Karpas-422 (cell line): ENCODE data around the gene TMEM88. TPM values are rescaled to one million over a fixed set of nuclear protein-coding genes. Genes with fewer than 3 reads are reported as not detected.

Experiments
- DNase-seq: peaks from one replicate; pipeline ENCODE4 v3.0.0-alpha.2; 2015
- H2AFZ ChIP-seq: fragments of 200-600 bp; sonication (generic); 2 replicates; pipeline ENCODE4 v1.6.1; 2014; ENCODE audit warnings: antibody characterized with exemption, low read length, mixed read lengths
- H3K27ac ChIP-seq: fragments of 200-600 bp; sonication (generic); 2 replicates; pipeline ENCODE4 v1.5.1; 2014; ENCODE audit warnings: mild to moderate bottlenecking, low read length, moderate library complexity
- H3K27me3 ChIP-seq: fragments of 200-600 bp; sonication (generic); 2 replicates; pipeline ENCODE4 v1.6.1; 2014; ENCODE audit warnings: low read length, mixed read lengths
- H3K36me3 ChIP-seq: fragments of 200-600 bp; sonication (generic); 2 replicates; pipeline ENCODE4 v1.6.1; 2014; ENCODE audit warnings: low read length, mixed read lengths; ENCODE audit not compliant: insufficient read depth
- H3K4me1 ChIP-seq: fragments of 200-600 bp; sonication (generic); 2 replicates; pipeline ENCODE4 v1.6.1; 2014; ENCODE audit warnings: mild to moderate bottlenecking, low read length, mixed read lengths
- H3K4me2 ChIP-seq: fragments of 200-600 bp; sonication (generic); 2 replicates; pipeline ENCODE4 v1.6.1; 2014; ENCODE audit warnings: low read length, low read depth, mild to moderate bottlenecking; ENCODE audit not compliant: poor library complexity, severe bottlenecking
- H3K4me3 ChIP-seq: fragments of 200-600 bp; sonication (generic); 2 replicates; pipeline ENCODE4 v1.5.1; 2014; ENCODE audit warnings: mild to moderate bottlenecking, antibody characterized with exemption, low read length, mixed read lengths
- H3K79me2 ChIP-seq: fragments of 200-600 bp; sonication (generic); 2 replicates; pipeline ENCODE4 v1.6.1; 2014; ENCODE audit warnings: mild to moderate bottlenecking, low read length, mixed read lengths
- H3K9ac ChIP-seq: fragments of 200-600 bp; sonication (generic); 2 replicates; pipeline ENCODE4 v1.6.0; 2014; ENCODE audit warnings: low read length
- H3K9me2 ChIP-seq: fragments of 200-600 bp; sonication (generic), shearing (Covaris generic); replicated peaks from 2 replicates; pipeline ENCODE4 v1.6.0; 2014; ENCODE audit warnings: mild to moderate bottlenecking, low read length, moderate library complexity; ENCODE audit not compliant: insufficient read depth
- H3K9me3 ChIP-seq: fragments of 300-700, 200-600 bp; sonication (generic); 2 replicates; pipeline ENCODE4 v1.6.1; 2014; ENCODE audit warnings: low read length, mixed read lengths
- H4K20me1 ChIP-seq: fragments of 200-600 bp; sonication (generic); 2 replicates; pipeline ENCODE4 v1.6.1; 2014; ENCODE audit warnings: mild to moderate bottlenecking, antibody characterized with exemption, low read length, low read depth; ENCODE audit not compliant: insufficient read depth
- total RNA-seq: library from RNA; depleted of rRNA; stranded (reverse); fragments of >200 nt; shearing (Covaris generic); gene quantifications from 2 replicates; pipeline ENCODE4 v1.2.3, GENCODE V29; 2014; ENCODE audit warnings: low replicate concordance

The TMEM88 gene
- total RNA-seq, 1 experiment from 2014 or later = 1.4 TPM

GRCh38 chr17:7880076-7880868 lies 25.4 kb downstream of the TMEM88 start:
- Histone ChIP-seq H3K27me3 (no peaks in the 10 kb centered on the region), H3K4me3 (peak overlapping the region; percentile 61), H4K20me1 (no peaks in the 10 kb centered on the region), H3K36me3 (peaks cover 11% of the 10 kb centered on the region; the same call in 1 of the 2 replicates), H3K9me2 (no peaks in the 10 kb centered on the region), H3K27ac (peak overlapping the region; percentile 99), H3K4me2 (peak overlapping the region; percentile 88), H3K79me2 (peaks cover 11% of the 10 kb centered on the region), H3K9me3 (no peaks in the 10 kb centered on the region), H3K9ac (peak overlapping the region; percentile 84), H3K4me1 (peaks cover 64% of the 10 kb centered on the region), H2AFZ (no peak overlapping the region)
- no peak for DNase-seq

- Histone ChIP-seq H3K9me2 (no peaks in the 10 kb centered on the region), H3K27me3 (no peaks in the 10 kb centered on the region), H3K4me3 (peak overlapping the region; percentile 61), H4K20me1 (peaks cover 4% of the 10 kb centered on the region; the same call in 1 of the 2 replicates), H3K9me3 (no peaks in the 10 kb centered on the region), H3K79me2 (peaks cover 23% of the 10 kb centered on the region), H3K27ac (peak overlapping the region; percentile 99), H2AFZ (no peak overlapping the region), H3K4me2 (peak overlapping the region; percentile 88), H3K4me1 (peaks cover 65% of the 10 kb centered on the region), H3K36me3 (peaks cover 6% of the 10 kb centered on the region; the same call in 1 of the 2 replicates), H3K9ac (peak overlapping the region; percentile 84)
- no peak for DNase-seq
Measured at GRCh38 chr17:7881276-7882054, 26.6 kb downstream of the TMEM88 start.

- Histone ChIP-seq H3K9me2 (no peaks in the 10 kb centered on the region), H3K4me2 (peak overlapping the region; percentile 88), H3K4me3 (peak overlapping the region; percentile 61), H3K4me1 (peaks cover 65% of the 10 kb centered on the region), H3K27me3 (no peaks in the 10 kb centered on the region), H3K79me2 (peaks cover 29% of the 10 kb centered on the region), H3K9me3 (no peaks in the 10 kb centered on the region), H3K9ac (peak overlapping the region; percentile 84), H4K20me1 (peaks cover 10% of the 10 kb centered on the region; the same call in 1 of the 2 replicates), H3K36me3 (peaks cover 6% of the 10 kb centered on the region; the same call in 1 of the 2 replicates), H2AFZ (no peak overlapping the region), H3K27ac (peak overlapping the region; percentile 99)
- peak; percentile 93 for DNase-seq
Measured at GRCh38 chr17:7882068-7882467, 27.2 kb downstream of the TMEM88 start.

GRCh38 chr17:7882629-7883028 lies 27.8 kb downstream of the TMEM88 start:
- H3K79me2 ChIP-seq = peaks cover 32% of the 10 kb centered on the region
- no peaks in the 10 kb centered on the region for H3K9me3 ChIP-seq
- H2AFZ ChIP-seq = no peak overlapping the region
- peak overlapping the region; percentile 61 for H3K4me3 ChIP-seq
- DNase-seq = peak; percentile 59
- H3K27ac ChIP-seq = peak overlapping the region; percentile 99
- peaks cover 67% of the 10 kb centered on the region for H3K4me1 ChIP-seq
- no peaks in the 10 kb centered on the region for H3K27me3 ChIP-seq
- H3K9me2 ChIP-seq = no peaks in the 10 kb centered on the region
- H3K4me2 ChIP-seq = peak overlapping the region; percentile 88
- H3K9ac ChIP-seq = peak overlapping the region; percentile 84
- peaks cover 3% of the 10 kb centered on the region; the same call in 1 of the 2 replicates for H3K36me3 ChIP-seq
- H4K20me1 ChIP-seq = peaks cover 11% of the 10 kb centered on the region; the same call in 1 of the 2 replicates

GRCh38 chr17:7883781-7884386 lies 29.0 kb downstream of the TMEM88 start:
- H3K4me2 ChIP-seq = peak overlapping the region; percentile 88
- H3K36me3 ChIP-seq = peaks cover 7% of the 10 kb centered on the region; the same call in 1 of the 2 replicates
- peak overlapping the region; percentile 61 for H3K4me3 ChIP-seq
- H3K27me3 ChIP-seq = no peaks in the 10 kb centered on the region
- H3K9me3 ChIP-seq = no peaks in the 10 kb centered on the region
- peak overlapping the region; percentile 99 for H3K27ac ChIP-seq
- 0 out of 2 replicates have a peak overlapping the region, but pooled peaks have one; percentile 31 for H2AFZ ChIP-seq
- peaks cover 23% of the 10 kb centered on the region; the same call in 1 of the 2 replicates for H4K20me1 ChIP-seq
- no peaks in the 10 kb centered on the region for H3K9me2 ChIP-seq
- peak overlapping the region; percentile 84 for H3K9ac ChIP-seq
- H3K79me2 ChIP-seq = peaks cover 44% of the 10 kb centered on the region
- H3K4me1 ChIP-seq = peaks cover 76% of the 10 kb centered on the region
- DNase-seq = peak; percentile 91

GRCh38 chr17:7884581-7885366 lies 29.9 kb downstream of the TMEM88 start:
- no peak overlapping the region for H2AFZ ChIP-seq
- peaks cover 53% of the 10 kb centered on the region for H3K79me2 ChIP-seq
- no peaks in the 10 kb centered on the region for H3K27me3 ChIP-seq
- peaks cover 11% of the 10 kb centered on the region; the same call in 1 of the 2 replicates for H3K36me3 ChIP-seq
- H3K4me2 ChIP-seq = peak overlapping the region; percentile 99
- peak overlapping the region; percentile 99 for H3K27ac ChIP-seq
- peaks cover 71% of the 10 kb centered on the region for H3K4me1 ChIP-seq
- no peaks in the 10 kb centered on the region for H3K9me2 ChIP-seq
- H3K9ac ChIP-seq = peak overlapping the region; percentile 97
- H3K4me3 ChIP-seq = peak overlapping the region; percentile 91; the same call in 1 of the 2 replicates
- DNase-seq = peak; percentile 82
- no peaks in the 10 kb centered on the region for H3K9me3 ChIP-seq
- peaks cover 31% of the 10 kb centered on the region; the same call in 1 of the 2 replicates for H4K20me1 ChIP-seq

GRCh38 chr17:7885367-7886226 lies 30.7 kb downstream of the TMEM88 start:
- no peaks in the 10 kb centered on the region for H3K27me3 ChIP-seq
- H3K9me3 ChIP-seq = no peaks in the 10 kb centered on the region
- H3K79me2 ChIP-seq = peaks cover 59% of the 10 kb centered on the region
- no peak overlapping the region for H2AFZ ChIP-seq
- H4K20me1 ChIP-seq = peaks cover 31% of the 10 kb centered on the region; the same call in 1 of the 2 replicates
- peak overlapping the region; percentile 99 for H3K4me2 ChIP-seq
- H3K9ac ChIP-seq = peak overlapping the region; percentile 97
- peak; percentile 77 for DNase-seq
- H3K4me1 ChIP-seq = peaks cover 62% of the 10 kb centered on the region
- H3K27ac ChIP-seq = peak overlapping the region; percentile 86
- peaks cover 15% of the 10 kb centered on the region; the same call in 1 of the 2 replicates for H3K36me3 ChIP-seq
- no peaks in the 10 kb centered on the region for H3K9me2 ChIP-seq
- H3K4me3 ChIP-seq = peak overlapping the region; percentile 91
